Measurements from ENCODE around the gene CPXM2.

CPXM2 gene

GRCh38 chr10:123911866-123912265, 20.3 kb upstream of the CPXM2 start:
- Histone ChIP-seq H3K9me3 (ENCODE audit: severe bottlenecking) (peaks cover 4% of the 10 kb centered on the region), H3K27me3 (ENCODE audit: insufficient read depth, low read depth, severe bottlenecking) (peaks cover 90% of the 10 kb centered on the region), H3K36me3 (no peaks in the 10 kb centered on the region), H3K27ac (no peak overlapping the region), H3K4me3 (ENCODE audit: low read depth, low read length) (no peak overlapping the region)
- TF ChIP-seq, protein P1, sequence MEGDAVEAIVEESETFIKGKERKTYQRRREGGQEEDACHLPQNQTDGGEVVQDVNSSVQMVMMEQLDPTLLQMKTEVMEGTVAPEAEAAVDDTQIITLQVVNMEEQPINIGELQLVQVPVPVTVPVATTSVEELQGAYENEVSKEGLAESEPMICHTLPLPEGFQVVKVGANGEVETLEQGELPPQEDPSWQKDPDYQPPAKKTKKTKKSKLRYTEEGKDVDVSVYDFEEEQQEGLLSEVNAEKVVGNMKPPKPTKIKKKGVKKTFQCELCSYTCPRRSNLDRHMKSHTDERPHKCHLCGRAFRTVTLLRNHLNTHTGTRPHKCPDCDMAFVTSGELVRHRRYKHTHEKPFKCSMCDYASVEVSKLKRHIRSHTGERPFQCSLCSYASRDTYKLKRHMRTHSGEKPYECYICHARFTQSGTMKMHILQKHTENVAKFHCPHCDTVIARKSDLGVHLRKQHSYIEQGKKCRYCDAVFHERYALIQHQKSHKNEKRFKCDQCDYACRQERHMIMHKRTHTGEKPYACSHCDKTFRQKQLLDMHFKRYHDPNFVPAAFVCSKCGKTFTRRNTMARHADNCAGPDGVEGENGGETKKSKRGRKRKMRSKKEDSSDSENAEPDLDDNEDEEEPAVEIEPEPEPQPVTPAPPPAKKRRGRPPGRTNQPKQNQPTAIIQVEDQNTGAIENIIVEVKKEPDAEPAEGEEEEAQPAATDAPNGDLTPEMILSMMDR (IDR thresholded peaks at IDR 0.05; ENCODE audit: low read depth, low read length) = no peak
- no peak for DNase-seq

GRCh38 chr10:123909866-123910265, 18.3 kb upstream of the CPXM2 start:
- H3K4me3 ChIP-seq (ENCODE audit: low read depth, low read length) = no peak overlapping the region
- H3K27ac ChIP-seq = no peak overlapping the region
- TF ChIP-seq, protein P1 (IDR thresholded peaks at IDR 0.05; ENCODE audit: low read depth, low read length) = no peak
- no peaks in the 10 kb centered on the region for H3K36me3 ChIP-seq
- H3K27me3 ChIP-seq (ENCODE audit: insufficient read depth, low read depth, severe bottlenecking) = peaks cover 95% of the 10 kb centered on the region
- DNase-seq = no peak
- H3K9me3 ChIP-seq (ENCODE audit: severe bottlenecking) = peaks cover 4% of the 10 kb centered on the region

GRCh38 chr10:123909426-123909825, 17.8 kb upstream of the CPXM2 start:
- H3K27me3 ChIP-seq (ENCODE audit: insufficient read depth, low read depth, severe bottlenecking) = peaks cover 92% of the 10 kb centered on the region
- peaks cover 4% of the 10 kb centered on the region for H3K9me3 ChIP-seq (ENCODE audit: severe bottlenecking)
- H3K4me3 ChIP-seq (ENCODE audit: low read depth, low read length) = no peak overlapping the region
- TF ChIP-seq, protein P1 (IDR thresholded peaks at IDR 0.05; ENCODE audit: low read depth, low read length) = no peak
- no peaks in the 10 kb centered on the region for H3K36me3 ChIP-seq
- no peak overlapping the region for H3K27ac ChIP-seq
- DNase-seq = no peak

DNA sequence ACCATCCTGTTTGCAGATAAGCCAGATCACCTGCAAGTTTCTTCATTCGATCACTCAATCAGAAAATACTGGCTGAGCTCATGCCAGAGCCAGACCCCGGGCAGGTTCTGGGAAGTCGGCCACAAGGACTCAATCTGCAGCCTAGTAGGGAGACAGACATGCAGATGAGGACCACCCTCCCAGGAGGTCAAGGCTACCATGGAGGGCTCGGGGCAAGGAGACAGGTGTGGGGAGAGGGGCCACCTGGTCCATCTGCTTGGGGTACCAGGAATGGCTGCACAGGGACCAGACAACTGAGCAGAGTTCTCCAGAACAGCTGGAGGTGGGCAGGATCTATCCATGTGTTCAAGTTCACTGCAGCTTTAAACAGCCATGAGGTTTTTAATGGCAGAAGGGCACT, 16.8 kb upstream of the CPXM2 start:
- TF ChIP-seq, protein P1 (IDR thresholded peaks at IDR 0.05; ENCODE audit: low read depth, low read length) = no peak

DNA sequence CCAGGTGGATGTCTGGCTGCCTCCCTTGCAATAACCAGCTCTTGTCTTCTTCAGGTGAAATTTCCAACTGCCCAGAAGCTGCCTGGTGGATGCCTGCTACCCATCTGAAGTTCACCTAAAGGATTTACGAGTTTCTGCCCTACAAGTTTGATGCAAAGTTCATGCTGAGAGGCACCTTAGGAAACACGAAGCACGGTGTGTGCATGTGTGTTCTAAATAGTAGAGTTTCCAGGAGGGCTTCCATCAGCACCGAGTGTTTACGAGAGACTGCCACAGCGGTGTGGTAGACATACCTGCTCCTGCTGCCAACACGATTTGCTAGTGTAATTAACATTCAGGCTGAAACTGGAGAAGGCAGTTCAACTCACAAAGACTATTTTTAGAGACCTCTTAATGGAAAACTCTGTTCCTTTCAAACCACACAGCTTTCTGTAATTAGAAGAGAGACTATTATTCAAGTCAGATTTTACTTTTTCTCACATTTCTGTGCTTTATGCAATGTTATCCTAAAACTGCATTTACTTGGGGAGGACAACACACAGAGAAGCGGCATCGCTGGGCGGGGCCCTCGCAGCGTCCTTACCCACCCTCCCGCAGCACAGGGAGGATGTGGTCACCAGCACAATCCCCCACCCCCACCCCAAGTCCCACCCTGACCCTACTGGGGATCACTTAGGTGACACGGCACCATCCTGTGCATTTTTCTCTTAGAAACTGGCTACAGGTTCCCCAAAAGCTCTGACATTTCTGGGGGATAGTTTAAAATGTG, 15.5 kb upstream of the CPXM2 start:
- Histone ChIP-seq H3K9me3 (ENCODE audit: severe bottlenecking) (peaks cover 4% of the 10 kb centered on the region), H3K4me3 (ENCODE audit: low read depth, low read length) (no peak overlapping the region), H3K27ac (no peak overlapping the region), H3K27me3 (ENCODE audit: insufficient read depth, low read depth, severe bottlenecking) (peaks cover 86% of the 10 kb centered on the region), H3K36me3 (no peaks in the 10 kb centered on the region)
- DNase-seq = no peak
- TF ChIP-seq, protein P1 (IDR thresholded peaks at IDR 0.05; ENCODE audit: low read depth, low read length) = no peak

More for the DNA sequence above, 16.8 kb upstream of the CPXM2 start:
- no peak for DNase-seq
- no peak overlapping the region for H3K27ac ChIP-seq
- no peaks in the 10 kb centered on the region for H3K36me3 ChIP-seq
- peaks cover 87% of the 10 kb centered on the region for H3K27me3 ChIP-seq (ENCODE audit: insufficient read depth, low read depth, severe bottlenecking)
- no peak overlapping the region for H3K4me3 ChIP-seq (ENCODE audit: low read depth, low read length)
- peaks cover 4% of the 10 kb centered on the region for H3K9me3 ChIP-seq (ENCODE audit: severe bottlenecking)

DNA sequence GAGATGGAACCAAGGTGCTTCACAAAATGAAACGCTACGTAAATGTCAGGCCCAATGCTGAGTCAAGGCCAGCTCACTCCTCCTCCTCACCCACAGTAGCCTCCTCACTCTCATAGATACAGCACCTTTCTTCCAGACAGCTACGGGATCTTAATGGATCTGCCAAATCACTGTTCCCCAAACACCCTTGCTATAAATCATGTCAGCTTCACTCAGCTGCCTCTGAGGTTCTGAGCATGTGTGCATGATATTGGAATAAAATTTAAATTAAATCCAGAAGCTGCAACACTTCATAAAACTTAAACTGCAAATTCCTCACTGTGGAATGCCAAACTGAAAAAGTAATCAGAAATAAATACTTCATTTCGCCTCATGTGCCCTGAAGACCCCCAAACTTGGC, 14.7 kb upstream of the CPXM2 start:
- Histone ChIP-seq H3K9me3 (ENCODE audit: severe bottlenecking) (peaks cover 4% of the 10 kb centered on the region), H3K36me3 (no peaks in the 10 kb centered on the region), H3K4me3 (ENCODE audit: low read depth, low read length) (no peak overlapping the region), H3K27ac (no peak overlapping the region), H3K27me3 (ENCODE audit: insufficient read depth, low read depth, severe bottlenecking) (peaks cover 86% of the 10 kb centered on the region)
- DNase-seq = no peak
- TF ChIP-seq, protein P1 (IDR thresholded peaks at IDR 0.05; ENCODE audit: low read depth, low read length) = no peak

Measured in WERI-Rb-1 (cell line).